ENCODE data around the gene SLC22A6. TPM values are rescaled to one million over a fixed set of nuclear protein-coding genes. Genes with fewer than 3 reads are reported as not detected.

Gene SLC22A6
- total and polyA plus RNA-seq, 2 of the 13 experiments (the other 11 are each of a cell fraction or from before 2014, with no cell fraction given): not detected

DNA sequence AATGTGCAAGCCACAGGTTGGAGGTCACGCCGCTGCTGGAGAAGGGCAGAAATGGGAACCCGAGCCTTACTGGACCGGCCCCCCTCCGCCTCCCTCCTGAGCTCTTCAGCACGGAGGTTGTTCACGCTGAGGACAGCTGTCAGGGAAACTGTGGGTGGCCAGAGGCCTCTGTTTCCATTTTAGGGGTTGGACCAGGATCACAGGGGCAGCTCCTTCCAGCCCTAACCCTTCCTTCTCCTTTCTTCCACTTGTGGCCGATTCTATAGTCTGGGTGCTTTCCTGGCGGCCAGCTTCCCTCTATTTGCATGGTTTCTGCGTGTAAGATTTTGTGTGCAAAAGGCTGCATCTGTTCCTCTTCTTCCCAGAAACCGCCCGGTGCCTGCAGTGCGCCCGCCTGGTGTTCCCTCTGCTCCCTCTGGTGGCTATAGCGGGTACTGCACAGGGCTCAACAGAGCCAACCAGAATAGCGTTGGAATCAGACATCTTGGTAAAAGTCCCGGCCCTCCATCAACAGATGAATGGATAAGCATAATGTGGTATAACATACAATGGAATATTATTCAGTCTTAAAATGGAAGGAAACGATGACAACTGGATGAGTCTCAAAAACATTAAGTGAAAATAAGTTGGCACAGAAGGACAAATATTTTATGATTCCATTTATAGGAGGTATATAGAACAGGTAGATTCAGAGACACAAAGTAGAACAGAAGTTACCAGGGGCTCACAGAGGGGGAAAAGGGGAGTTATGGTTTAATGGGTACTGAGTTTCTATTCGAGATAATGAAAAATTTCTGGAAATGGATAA lies 39.3 kb upstream of the SLC22A6 start (continued):
- TF ChIP-seq, protein P1, sequence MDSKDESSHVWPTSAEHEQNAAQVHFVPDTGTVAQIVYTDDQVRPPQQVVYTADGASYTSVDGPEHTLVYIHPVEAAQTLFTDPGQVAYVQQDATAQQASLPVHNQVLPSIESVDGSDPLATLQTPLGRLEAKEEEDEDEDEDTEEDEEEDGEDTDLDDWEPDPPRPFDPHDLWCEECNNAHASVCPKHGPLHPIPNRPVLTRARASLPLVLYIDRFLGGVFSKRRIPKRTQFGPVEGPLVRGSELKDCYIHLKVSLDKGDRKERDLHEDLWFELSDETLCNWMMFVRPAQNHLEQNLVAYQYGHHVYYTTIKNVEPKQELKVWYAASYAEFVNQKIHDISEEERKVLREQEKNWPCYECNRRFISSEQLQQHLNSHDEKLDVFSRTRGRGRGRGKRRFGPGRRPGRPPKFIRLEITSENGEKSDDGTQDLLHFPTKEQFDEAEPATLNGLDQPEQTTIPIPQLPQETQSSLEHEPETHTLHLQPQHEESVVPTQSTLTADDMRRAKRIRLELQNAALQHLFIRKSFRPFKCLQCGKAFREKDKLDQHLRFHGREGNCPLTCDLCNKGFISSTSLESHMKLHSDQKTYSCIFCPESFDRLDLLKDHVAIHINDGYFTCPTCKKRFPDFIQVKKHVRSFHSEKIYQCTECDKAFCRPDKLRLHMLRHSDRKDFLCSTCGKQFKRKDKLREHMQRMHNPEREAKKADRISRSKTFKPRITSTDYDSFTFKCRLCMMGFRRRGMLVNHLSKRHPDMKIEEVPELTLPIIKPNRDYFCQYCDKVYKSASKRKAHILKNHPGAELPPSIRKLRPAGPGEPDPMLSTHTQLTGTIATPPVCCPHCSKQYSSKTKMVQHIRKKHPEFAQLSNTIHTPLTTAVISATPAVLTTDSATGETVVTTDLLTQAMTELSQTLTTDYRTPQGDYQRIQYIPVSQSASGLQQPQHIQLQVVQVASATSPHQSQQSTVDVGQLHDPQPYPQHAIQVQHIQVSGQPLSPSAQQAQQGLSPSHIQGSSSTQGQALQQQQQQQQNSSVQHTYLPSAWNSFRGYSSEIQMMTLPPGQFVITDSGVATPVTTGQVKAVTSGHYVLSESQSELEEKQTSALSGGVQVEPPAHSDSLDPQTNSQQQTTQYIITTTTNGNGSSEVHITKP (CRISPR knock-in tag; IDR thresholded peaks at IDR 0.05; ENCODE audit: low read depth): no peak
- no peak for TF ChIP-seq ZNF577 (CRISPR knock-in tag; IDR thresholded peaks at IDR 0.05; ENCODE audit: borderline replicate concordance, low read depth)
- TF ChIP-seq MZF1 (CRISPR knock-in tag; IDR thresholded peaks at IDR 0.05; ENCODE audit: borderline replicate concordance): no peak
- peak; percentile 64 for TF ChIP-seq XRCC5 (optimal IDR thresholded peaks at IDR 0.05; ENCODE audit: low read length)
- no peak for TF ChIP-seq MAX (IDR thresholded peaks at IDR 0.05)
- peak; percentile 35; the same call in 1 of the 2 replicates for TF ChIP-seq SALL1 (CRISPR knock-in tag; IDR thresholded peaks at IDR 0.05)
- no peak for TF ChIP-seq ZNF30 (CRISPR knock-in tag; IDR thresholded peaks at IDR 0.05)
- no peak for TF ChIP-seq ZNF878 (CRISPR knock-in tag; IDR thresholded peaks at IDR 0.05)
- no peak for TF ChIP-seq EHMT2 (IDR thresholded peaks at IDR 0.05; ENCODE audit: borderline replicate concordance, low read depth, low read length)
- TF ChIP-seq ZNF644 (CRISPR knock-in tag; IDR thresholded peaks at IDR 0.05; ENCODE audit: low read depth): no peak
- no peak for TF ChIP-seq MXI1 (IDR thresholded peaks at IDR 0.05; ENCODE audit: borderline replicate concordance, low read depth, low read length)
- TF ChIP-seq, protein P2, sequence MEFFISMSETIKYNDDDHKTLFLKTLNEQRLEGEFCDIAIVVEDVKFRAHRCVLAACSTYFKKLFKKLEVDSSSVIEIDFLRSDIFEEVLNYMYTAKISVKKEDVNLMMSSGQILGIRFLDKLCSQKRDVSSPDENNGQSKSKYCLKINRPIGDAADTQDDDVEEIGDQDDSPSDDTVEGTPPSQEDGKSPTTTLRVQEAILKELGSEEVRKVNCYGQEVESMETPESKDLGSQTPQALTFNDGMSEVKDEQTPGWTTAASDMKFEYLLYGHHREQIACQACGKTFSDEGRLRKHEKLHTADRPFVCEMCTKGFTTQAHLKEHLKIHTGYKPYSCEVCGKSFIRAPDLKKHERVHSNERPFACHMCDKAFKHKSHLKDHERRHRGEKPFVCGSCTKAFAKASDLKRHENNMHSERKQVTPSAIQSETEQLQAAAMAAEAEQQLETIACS (CRISPR knock-in tag; IDR thresholded peaks at IDR 0.05): no peak
- TF ChIP-seq ZNF660 (CRISPR knock-in tag; IDR thresholded peaks at IDR 0.05; ENCODE audit: borderline replicate concordance, low read depth): no peak
- no peak for TF ChIP-seq ARHGAP35 (CRISPR knock-in tag; IDR thresholded peaks at IDR 0.05; ENCODE audit: borderline replicate concordance)
- no peak for TF ChIP-seq ZFP36L2 (CRISPR knock-in tag; IDR thresholded peaks at IDR 0.05)
- TF ChIP-seq GATAD2A (CRISPR knock-in tag; IDR thresholded peaks at IDR 0.05): no peak
- TF ChIP-seq YY1 (IDR thresholded peaks at IDR 0.05; ENCODE audit: insufficient read depth, insufficient replicate concordance, low read depth, low read length): peak; percentile 31
- TF ChIP-seq ZNF501 (CRISPR knock-in tag; IDR thresholded peaks at IDR 0.05): peak; percentile 13; the same call in 1 of the 2 replicates
- no peak for TF ChIP-seq ZFY (CRISPR knock-in tag; IDR thresholded peaks at IDR 0.05)
- TF ChIP-seq TBX3 (IDR thresholded peaks at IDR 0.05; ENCODE audit: borderline replicate concordance): no peak
- no peak for TF ChIP-seq TAF15 (IDR thresholded peaks at IDR 0.05; ENCODE audit: low read depth, low read length, poor library complexity, severe bottlenecking)
- no peak for TF ChIP-seq RCOR2 (CRISPR knock-in tag; IDR thresholded peaks at IDR 0.05)
- no peak for TF ChIP-seq ZNF841 (CRISPR knock-in tag; IDR thresholded peaks at IDR 0.05; ENCODE audit: borderline replicate concordance)
- no peak for TF ChIP-seq ZSCAN9 (CRISPR knock-in tag; IDR thresholded peaks at IDR 0.05; ENCODE audit: borderline replicate concordance)

Measured in HepG2 (cell line).